ENCODE results near the gene MCTP1. TPM values are rescaled to one million over a fixed set of nuclear protein-coding genes. Genes with fewer than 3 reads are reported as not detected.

MCTP1 gene
- total RNA-seq, 1 donor from 2014 or later: 7.8 TPM

GRCh38 chr5:94885931-94886330, 399.0 kb downstream of the MCTP1 start:
- no peak for TF ChIP-seq CTCF (IDR thresholded peaks at IDR 0.05; ENCODE audit: borderline replicate concordance)
- no peak for DNase-seq
- Histone ChIP-seq H3K9me3 (replicated peaks) (no peaks in the 10 kb centered on the region), H3K27ac (replicated peaks) (no peak overlapping the region), H3K4me1 (no peaks in the 10 kb centered on the region), H3K4me3 (no peak overlapping the region), H3K27me3 (ENCODE audit: low read depth) (no peaks in the 10 kb centered on the region), H3K36me3 (peaks cover 6% of the 10 kb centered on the region)
- intact Hi-C loops (cut with micrococcal nuclease): no loop called here

- Histone ChIP-seq H3K4me3 (no peak overlapping the region), H3K27me3 (ENCODE audit: low read depth) (no peaks in the 10 kb centered on the region), H3K4me1 (no peaks in the 10 kb centered on the region), H3K36me3 (peaks cover 6% of the 10 kb centered on the region), H3K9me3 (replicated peaks) (no peaks in the 10 kb centered on the region), H3K27ac (replicated peaks) (no peak overlapping the region)
- no peak for DNase-seq
- intact Hi-C loops (cut with micrococcal nuclease): no loop called here
- no peak for TF ChIP-seq CTCF (IDR thresholded peaks at IDR 0.05; ENCODE audit: borderline replicate concordance)
Measured at GRCh38 chr5:94884311-94884710, 400.6 kb downstream of the MCTP1 start.

- intact Hi-C loops (cut with micrococcal nuclease): no loop called here
- no peak overlapping the region for H3K4me3 ChIP-seq
Measured at GRCh38 chr5:94872526-94872925, 412.4 kb downstream of the MCTP1 start.

GRCh38 chr5:94870511-94871183, 414.2 kb downstream of the MCTP1 start:
- TF ChIP-seq CTCF (IDR thresholded peaks at IDR 0.05; ENCODE audit: borderline replicate concordance): no peak
- no peaks in the 10 kb centered on the region for H3K36me3 ChIP-seq
- no peaks in the 10 kb centered on the region for H3K27me3 ChIP-seq (ENCODE audit: low read depth)
- intact Hi-C loops (cut with micrococcal nuclease): no loop called here
- DNase-seq: no peak
- no peak overlapping the region for H3K27ac ChIP-seq (replicated peaks)
- H3K4me1 ChIP-seq: no peaks in the 10 kb centered on the region
- no peak overlapping the region for H3K4me3 ChIP-seq
- no peaks in the 10 kb centered on the region for H3K9me3 ChIP-seq (replicated peaks)

More at GRCh38 chr5:94872526-94872925, 412.4 kb downstream of the MCTP1 start:
- no peaks in the 10 kb centered on the region for H3K27me3 ChIP-seq (ENCODE audit: low read depth)
- no peaks in the 10 kb centered on the region for H3K9me3 ChIP-seq (replicated peaks)
- no peak for TF ChIP-seq CTCF (IDR thresholded peaks at IDR 0.05; ENCODE audit: borderline replicate concordance)
- DNase-seq: no peak
- H3K36me3 ChIP-seq: no peaks in the 10 kb centered on the region
- no peak overlapping the region for H3K27ac ChIP-seq (replicated peaks)
- H3K4me1 ChIP-seq: no peaks in the 10 kb centered on the region

- H3K27me3 ChIP-seq (ENCODE audit: low read depth): no peaks in the 10 kb centered on the region
- intact Hi-C loops (cut with micrococcal nuclease): no loop called here
- H3K36me3 ChIP-seq: no peaks in the 10 kb centered on the region
- TF ChIP-seq CTCF (IDR thresholded peaks at IDR 0.05; ENCODE audit: borderline replicate concordance): no peak
- H3K4me1 ChIP-seq: no peaks in the 10 kb centered on the region
- no peak overlapping the region for H3K27ac ChIP-seq (replicated peaks)
- DNase-seq: no peak
- H3K4me3 ChIP-seq: no peak overlapping the region
- H3K9me3 ChIP-seq (replicated peaks): no peaks in the 10 kb centered on the region
Measured at GRCh38 chr5:94869921-94870320, 415.0 kb downstream of the MCTP1 start.

All from left ventricle myocardium inferior (tissue), 1 donor.